Right kidney (tissue), 9 donors: ENCODE measurements around the gene HNRNPM.
"Not testable (repeated sequence)": the region's sequence is repeated elsewhere in the genome, so short reads cannot be mapped to it uniquely, and the experiment has no call there.

Source experiments
- DNase-seq: peaks from one replicate; pipeline ENCODE4 v3.0.0-alpha.2; 2016
- long read RNA-seq, 8 donors: transcript quantifications; one replicate each; lab custom pipeline, GENCODE V29; 2026

HNRNPM gene
- long read RNA-seq, donor 1, transcript HNRNPM-216 (1 exons, 1,809 nt) = major isoform, 27 of 111 reads
- long read RNA-seq, donor 1, partial matches to known transcripts = 35 of 111 reads
- long read RNA-seq, donor 1, other reads (novel, unspliced or antisense) = 49 of 111 reads
- long read RNA-seq, donor 2, transcript HNRNPM-216 (1 exons, 1,809 nt) = major isoform, 24 of 51 reads
- long read RNA-seq, donor 2, partial matches to known transcripts = 8 of 51 reads
- long read RNA-seq, donor 2, other reads (novel, unspliced or antisense) = 19 of 51 reads
- long read RNA-seq, donor 3, transcript HNRNPM-216 (1 exons, 1,809 nt) = major isoform, 27 of 54 reads
- long read RNA-seq, donor 3, partial matches to known transcripts = 17 of 54 reads
- long read RNA-seq, donor 3, other reads (novel, unspliced or antisense) = 8 of 54 reads
- long read RNA-seq, donor 4, transcript HNRNPM-216 (1 exons, 1,809 nt) = major isoform, 45 of 112 reads
- long read RNA-seq, donor 4, partial matches to known transcripts = 33 of 112 reads
- long read RNA-seq, donor 4, other reads (novel, unspliced or antisense) = 34 of 112 reads
- long read RNA-seq, donor 5, transcript HNRNPM-216 (1 exons, 1,809 nt) = major isoform, 41 of 101 reads
- long read RNA-seq, donor 5, partial matches to known transcripts = 14 of 101 reads
- long read RNA-seq, donor 5, other reads (novel, unspliced or antisense) = 46 of 101 reads
- long read RNA-seq, donor 6, transcript HNRNPM-216 (1 exons, 1,809 nt) = major isoform, 59 of 109 reads
- long read RNA-seq, donor 6, partial matches to known transcripts = 30 of 109 reads
- long read RNA-seq, donor 6, other reads (novel, unspliced or antisense) = 20 of 109 reads
- long read RNA-seq, donor 7 = 0 reads
- long read RNA-seq, donor 8, transcript HNRNPM-216 (1 exons, 1,809 nt) = major isoform, 41 of 104 reads
- long read RNA-seq, donor 8, partial matches to known transcripts = 20 of 104 reads
- long read RNA-seq, donor 8, other reads (novel, unspliced or antisense) = 43 of 104 reads

GRCh38 chr19:8444677-8445487 is at the start of gene HNRNPM:
Gene HNRNPM, plus strand, starts transcription at chr19:8444975. Its CDS starts 24 bp downstream, at chr19:8444999.
- peak; percentile 94 for DNase-seq

- DNase-seq = no peak
Observed at GRCh38 chr19:8395621-8396082, 49.1 kb upstream of the HNRNPM start.

- DNase-seq = no peak
Observed at GRCh38 chr19:8396185-8396562, 48.6 kb upstream of the HNRNPM start.

GRCh38 chr19:8396563-8397203 is 48.1 kb upstream of the HNRNPM start:
- DNase-seq = no peak

- no peak for DNase-seq
Observed at GRCh38 chr19:8397271-8397670, 47.5 kb upstream of the HNRNPM start.

- DNase-seq = no peak
Observed at GRCh38 chr19:8397746-8398310, 46.9 kb upstream of the HNRNPM start.

- peak; percentile 54 for DNase-seq
Observed at GRCh38 chr19:8398311-8398771, 46.4 kb upstream of the HNRNPM start.

GRCh38 chr19:8399681-8400188 is 45.0 kb upstream of the HNRNPM start:
- no peak for DNase-seq

GRCh38 chr19:8401981-8402411 is 42.8 kb upstream of the HNRNPM start:
- no peak for DNase-seq

- no peak for DNase-seq
Observed at GRCh38 chr19:8403098-8403819, 41.5 kb upstream of the HNRNPM start.

- DNase-seq = no peak
Observed at GRCh38 chr19:8403820-8404109, 41.0 kb upstream of the HNRNPM start.

- DNase-seq = no peak
Observed at GRCh38 chr19:8404391-8405151, 40.2 kb upstream of the HNRNPM start.

GRCh38 chr19:8410718-8411117 is 34.1 kb upstream of the HNRNPM start:
- not testable (repeated sequence) for DNase-seq

GRCh38 chr19:8412783-8413628 is 31.8 kb upstream of the HNRNPM start, which contains the start of gene MARCHF2:
Gene MARCHF2, plus strand, starts transcription at chr19:8413305. Its CDS starts 8,536 bp downstream, at chr19:8421841.
- DNase-seq = peak; percentile 67

GRCh38 chr19:8413629-8413995 is 31.2 kb upstream of the HNRNPM start:
- no peak for DNase-seq

GRCh38 chr19:8416796-8417195 is 28.0 kb upstream of the HNRNPM start:
- no peak for DNase-seq

GRCh38 chr19:8421484-8422461 is 23.0 kb upstream of the HNRNPM start:
- no peak for DNase-seq
